Neuronal stem cell (in vitro differentiated cells): ENCODE results near the gene L3MBTL4.

Experiments used
- DNase-seq: peaks from one replicate; pipeline ENCODE4 v3.0.0-alpha.2; 2013; ENCODE audit warnings: low spot score
- H2AFZ ChIP-seq: one replicate; pipeline ENCODE4 v1.6.1; 2013; ENCODE audit warnings: mild to moderate bottlenecking, low read length, inconsistent platforms
- H2AK5ac ChIP-seq: 2 replicates; pipeline ENCODE4 v1.6.1; 2013; ENCODE audit warnings: low read depth, mild to moderate bottlenecking, inconsistent platforms, low read length, moderate library complexity, mixed read lengths
- H2BK120ac ChIP-seq: 2 replicates; pipeline ENCODE4 v1.6.1; 2013; ENCODE audit warnings: low read depth, mild to moderate bottlenecking, inconsistent platforms, low read length, moderate library complexity, mixed read lengths
- H2BK12ac ChIP-seq: one replicate; pipeline ENCODE4 v1.6.1; 2013; ENCODE audit warnings: low read length, inconsistent platforms
- H2BK15ac ChIP-seq: 2 replicates; pipeline ENCODE4 v1.6.1; 2013; ENCODE audit warnings: mild to moderate bottlenecking, low read length, inconsistent platforms, mixed read lengths
- H2BK5ac ChIP-seq: one replicate; pipeline ENCODE4 v1.6.1; 2013; ENCODE audit warnings: inconsistent platforms, mild to moderate bottlenecking, low read length, moderate library complexity
- H3K14ac ChIP-seq: one replicate; pipeline ENCODE4 v1.6.1; 2013; ENCODE audit warnings: low read length, inconsistent platforms
- H3K18ac ChIP-seq: 2 replicates; pipeline ENCODE4 v1.6.1; 2013; ENCODE audit warnings: low read length, inconsistent platforms
- H3K23ac ChIP-seq: 2 replicates; pipeline ENCODE4 v1.6.1; 2013; ENCODE audit warnings: low read depth, mild to moderate bottlenecking, mixed read lengths, low read length, inconsistent platforms; ENCODE audit not compliant: poor library complexity
- H3K27ac ChIP-seq: replicated peaks from 3 replicates; pipeline ENCODE4 v1.5.1; 2013; ENCODE audit warnings: low read length, inconsistent platforms
- H3K27me3 ChIP-seq, 3 experiments: 2 replicates each; pipeline ENCODE4 v1.6.1; 2013; ENCODE audit warnings: low read length in 3 of 3, mild to moderate bottlenecking in 2 of 3, inconsistent platforms in 1 of 3, low read depth in 1 of 3, mixed read lengths in 1 of 3, moderate library complexity in 1 of 3; ENCODE audit not compliant: control insufficient read depth in 3 of 3, insufficient read depth in 3 of 3
- H3K36me3 ChIP-seq, 2 donors: replicated peaks in 1 of 2; 2 replicates each; pipeline ENCODE4 v1.6.1; 2013; ENCODE audit warnings: low read length in 2 of 2; ENCODE audit not compliant: control insufficient read depth in 2 of 2, insufficient read depth in 2 of 2
- H3K4ac ChIP-seq: 2 replicates; pipeline ENCODE4 v1.6.1; 2013; ENCODE audit warnings: inconsistent platforms, mild to moderate bottlenecking, low read length, moderate library complexity
- H3K4me1 ChIP-seq, 2 donors: 1 replicate in 1 of 2; 2 replicates in 1 of 2; pipeline ENCODE4 v1.6.1; 2013; ENCODE audit warnings: low read length in 2 of 2, low read depth in 1 of 2; ENCODE audit not compliant: control insufficient read depth in 2 of 2, insufficient read depth in 1 of 2
- H3K4me2 ChIP-seq: one replicate; pipeline ENCODE4 v1.6.1; 2013; ENCODE audit warnings: mild to moderate bottlenecking, low read length, inconsistent platforms; ENCODE audit not compliant: insufficient read depth, poor library complexity, severe bottlenecking
- H3K4me3 ChIP-seq, 2 donors: 2 replicates each; pipeline ENCODE4 v1.5.1; 2013; ENCODE audit warnings: low read length in 2 of 2, mild to moderate bottlenecking in 2 of 2, inconsistent platforms in 1 of 2, moderate library complexity in 1 of 2
- H3K79me1 ChIP-seq: one replicate; pipeline ENCODE4 v1.6.1; 2013; ENCODE audit warnings: low read depth, mild to moderate bottlenecking, inconsistent platforms, low read length, moderate library complexity
- H3K9ac ChIP-seq: one replicate; pipeline ENCODE4 v1.6.1; 2013; ENCODE audit warnings: mild to moderate bottlenecking, low read depth, low read length, inconsistent platforms; ENCODE audit not compliant: poor library complexity
- H3K9me3 ChIP-seq, 2 donors: replicated peaks in 1 of 2; 2 replicates each; pipeline versions ENCODE3 to v1.6.1; 2013; ENCODE audit warnings: low read length in 2 of 2, mild to moderate bottlenecking in 2 of 2, inconsistent platforms in 1 of 2, low read depth in 1 of 2, mixed read lengths in 1 of 2, moderate library complexity in 1 of 2; ENCODE audit not compliant: control insufficient read depth in 2 of 2, insufficient read depth in 1 of 2
- H4K8ac ChIP-seq: one replicate; pipeline ENCODE4 v1.6.1; 2013; ENCODE audit warnings: low read depth, mild to moderate bottlenecking, inconsistent platforms, low read length, moderate library complexity
- H4K91ac ChIP-seq: one replicate; pipeline ENCODE4 v1.6.1; 2013; ENCODE audit warnings: low read length, low read depth, mild to moderate bottlenecking, inconsistent platforms; ENCODE audit not compliant: poor library complexity
- WGBS, 2 donors: extraction: QIAGEN DNeasy Blood & Tissue Kit; methylation state at CpG; one replicate each; pipeline ENCODE4 v1.1.7; 2013; ENCODE audit warnings: missing lambda C conversion rate in 2 of 2, mixed read lengths in 1 of 2; ENCODE audit not compliant: insufficient read length in 2 of 2, insufficient replicate concordance in 1 of 2; ENCODE audit errors: extremely low coverage in 2 of 2; 5-methylcytosine and 5-hydroxymethylcytosine counted together

Gene L3MBTL4

DNA sequence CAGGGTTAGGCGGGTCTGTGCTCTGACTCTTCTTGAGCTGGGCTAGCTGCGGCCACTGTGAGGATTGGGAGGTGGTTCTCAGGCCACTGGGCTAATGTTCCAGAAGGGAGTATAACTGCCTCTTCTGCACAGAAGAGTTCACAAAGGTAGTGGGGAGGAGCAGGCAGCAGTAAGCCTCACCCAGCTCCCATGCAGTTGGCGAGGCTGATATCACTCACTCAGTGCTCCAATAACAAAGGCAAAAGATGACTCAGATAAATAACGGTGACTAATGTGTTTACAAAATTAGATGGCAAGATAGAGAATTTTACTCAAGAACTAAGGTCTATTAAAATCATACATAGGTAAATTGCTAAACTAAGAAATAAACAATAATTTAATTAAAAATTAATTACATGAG is 345.2 kb downstream of the L3MBTL4 start:
- Histone ChIP-seq H3K4me1 (no peaks in the 10 kb centered on the region), H3K79me1 (no peaks in the 10 kb centered on the region), H4K8ac (no peak overlapping the region), H3K14ac (no peak overlapping the region), H3K18ac (no peak overlapping the region), H2BK12ac (no peak overlapping the region), H3K27me3 (no peaks in the 10 kb centered on the region), H3K9ac (no peak overlapping the region), H3K4ac (no peak overlapping the region), H2BK5ac (no peak overlapping the region), H3K4me2 (no peak overlapping the region), H3K9me3 (peaks cover 6 to 8% of the 10 kb centered on the region in 2 donors), H3K4me3 (no peak overlapping the region), H2BK15ac (no peak overlapping the region), H4K91ac (no peak overlapping the region), H2AK5ac (no peak overlapping the region), H2AFZ (no peak overlapping the region), H3K27ac (no peak overlapping the region), H2BK120ac (no peak overlapping the region), H3K36me3 (no peaks in the 10 kb centered on the region), H3K23ac (no peak overlapping the region)
- WGBS, 2 donors: no CpG with 5 or more reads among the region's 4 CpGs
- DNase-seq: no peak

GRCh38 chr18:6069103-6069502 is 345.6 kb downstream of the L3MBTL4 start:
- Histone ChIP-seq H4K8ac (no peak overlapping the region), H3K27ac (no peak overlapping the region), H3K27me3 (no peaks in the 10 kb centered on the region), H3K36me3 (no peaks in the 10 kb centered on the region), H2BK15ac (no peak overlapping the region), H2AFZ (no peak overlapping the region), H3K4me2 (no peak overlapping the region), H2BK5ac (no peak overlapping the region), H3K14ac (no peak overlapping the region), H2BK12ac (no peak overlapping the region), H3K4me1 (no peaks in the 10 kb centered on the region), H3K9ac (no peak overlapping the region), H3K23ac (no peak overlapping the region), H3K4me3 (no peak overlapping the region), H3K79me1 (no peaks in the 10 kb centered on the region), H4K91ac (no peak overlapping the region), H2BK120ac (no peak overlapping the region), H2AK5ac (no peak overlapping the region), H3K9me3 (peaks cover 6 to 8% of the 10 kb centered on the region in 2 donors), H3K4ac (no peak overlapping the region), H3K18ac (no peak overlapping the region)
- DNase-seq: no peak
- no CpG with 5 or more reads among the region's 3 CpGs for WGBS, 2 donors

GRCh38 chr18:6060149-6060548 is 354.6 kb downstream of the L3MBTL4 start:
- Histone ChIP-seq H3K23ac (no peak overlapping the region), H3K27ac (no peak overlapping the region), H3K9me3 (peaks cover 0 to 8% of the 10 kb centered on the region in 2 donors), H3K36me3 (no peaks in the 10 kb centered on the region), H2BK12ac (no peak overlapping the region), H3K4me1 (peaks cover 10 to 29% of the 10 kb centered on the region in 2 donors), H4K8ac (no peak overlapping the region), H2BK120ac (no peak overlapping the region), H3K18ac (no peak overlapping the region), H2BK15ac (no peak overlapping the region), H3K9ac (no peak overlapping the region), H3K27me3 (no peaks in the 10 kb centered on the region), H4K91ac (no peak overlapping the region), H3K79me1 (no peaks in the 10 kb centered on the region), H3K14ac (no peak overlapping the region), H2AK5ac (no peak overlapping the region), H3K4me2 (no peak overlapping the region), H2AFZ (no peak overlapping the region), H3K4ac (no peak overlapping the region), H3K4me3 (no peak overlapping the region), H2BK5ac (no peak overlapping the region)
- WGBS, 2 donors: no CpG with 5 or more reads among the region's 4 CpGs
- no peak for DNase-seq

- Histone ChIP-seq H3K23ac (no peak overlapping the region), H2BK5ac (no peak overlapping the region), H4K8ac (no peak overlapping the region), H2AK5ac (no peak overlapping the region), H2BK120ac (no peak overlapping the region), H3K9me3 (peaks cover 0 to 8% of the 10 kb centered on the region in 2 donors), H3K4ac (no peak overlapping the region), H3K4me2 (no peak overlapping the region), H3K4me1 (peaks cover 10 to 32% of the 10 kb centered on the region in 2 donors), H4K91ac (no peak overlapping the region), H3K27ac (no peak overlapping the region), H2AFZ (no peak overlapping the region), H3K4me3 (no peak overlapping the region), H3K27me3 (no peaks in the 10 kb centered on the region), H3K14ac (no peak overlapping the region), H3K36me3 (no peaks in the 10 kb centered on the region), H2BK12ac (no peak overlapping the region), H2BK15ac (no peak overlapping the region), H3K79me1 (no peaks in the 10 kb centered on the region), H3K9ac (no peak overlapping the region), H3K18ac (no peak overlapping the region)
- DNase-seq: no peak
- WGBS, 2 donors: no CpG with 5 or more reads among the region's 1 CpG
Measured at GRCh38 chr18:6059551-6059950, 355.2 kb downstream of the L3MBTL4 start.
